ACHN (cell line): ENCODE measurements around the gene SCLY.

Experiments
- DNase-seq: peaks from one replicate; pipeline ENCODE4 v3.0.0-alpha.2; 2015
- in situ Hi-C: cut with HindIII; loops from 2 replicates; pipeline ENCODE4 v1.10.0; 2017; ENCODE audit warnings: low sequenced_read_pairs, low pct_ligation_motif_present, low pct_unique_long_range_greater_than_20kb

SCLY gene

GRCh38 chr2:238130111-238130695 is 69.4 kb downstream of the SCLY start:
- in situ Hi-C loops, result no loop called here
- DNase-seq, result no peak

- no peak for DNase-seq
- in situ Hi-C loops, result no loop called here
These were observed 70.2 kb downstream of the SCLY start for GRCh38 chr2:238130696-238131628.

- DNase-seq, result no peak
- in situ Hi-C loops, result no loop called here
These were observed 71.1 kb downstream of the SCLY start for GRCh38 chr2:238131761-238132462.

DNA sequence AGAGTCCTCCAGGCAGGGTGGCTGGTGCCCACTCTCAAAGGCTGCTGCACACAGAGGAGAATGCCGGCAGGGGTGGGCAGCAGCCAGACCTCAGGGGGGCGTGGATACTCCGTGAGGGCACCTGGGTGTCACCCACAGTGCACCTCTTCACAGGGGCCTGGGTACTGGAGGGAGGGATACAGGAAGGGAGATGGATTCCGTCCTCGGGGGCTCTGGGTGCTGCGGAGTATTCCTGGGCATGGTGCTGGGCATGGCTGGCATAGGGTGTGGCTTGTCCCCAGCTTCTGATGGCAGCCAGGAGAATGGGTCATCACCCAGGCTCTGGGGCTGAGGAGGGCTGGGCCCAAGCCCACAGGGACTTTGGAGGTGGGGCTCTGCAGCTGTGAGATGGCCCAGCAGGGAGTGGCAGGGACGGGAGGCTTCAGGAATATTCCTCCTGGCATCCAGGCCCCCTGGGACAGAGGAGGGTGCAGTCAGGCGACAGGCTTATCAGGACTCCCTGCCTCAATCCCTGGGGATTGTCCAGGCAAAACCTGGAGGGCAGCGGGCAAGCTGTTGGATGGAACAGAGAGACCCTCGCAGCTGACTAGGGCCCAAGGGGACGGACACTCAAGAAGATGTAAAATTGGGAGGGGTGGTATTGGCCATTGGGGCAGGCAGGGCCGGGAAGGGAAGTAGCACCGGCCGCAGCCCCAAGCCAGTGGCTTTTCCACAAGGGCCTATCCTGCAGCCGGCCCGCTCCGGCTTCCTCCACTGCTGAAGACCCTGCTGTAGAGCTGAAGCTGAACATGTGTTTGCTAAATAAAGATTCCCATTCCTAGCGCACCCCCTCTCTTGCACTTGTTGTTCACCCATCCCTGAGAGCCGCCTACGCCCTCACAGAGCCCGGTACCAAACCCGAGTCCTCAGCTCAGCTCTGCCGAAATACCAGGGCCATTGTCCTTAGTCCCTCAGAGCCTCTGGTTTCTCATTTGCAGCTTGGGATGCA is 72.0 kb downstream of the SCLY start:
- DNase-seq, result no peak
- in situ Hi-C loops, result no loop called here

- DNase-seq, result no peak
- in situ Hi-C loops, result no loop called here
These were observed 72.9 kb downstream of the SCLY start for GRCh38 chr2:238133499-238134392.

- in situ Hi-C loops, result no loop called here
- no peak for DNase-seq
These were observed 73.6 kb downstream of the SCLY start for GRCh38 chr2:238134393-238134785.

GRCh38 chr2:238135601-238136150 is 74.9 kb downstream of the SCLY start:
- in situ Hi-C loops, result no loop called here
- no peak for DNase-seq

GRCh38 chr2:238136820-238137537 is 76.2 kb downstream of the SCLY start:
- in situ Hi-C loops, result no loop called here
- DNase-seq, result no peak

GRCh38 chr2:238137885-238138284 is 77.1 kb downstream of the SCLY start:
- DNase-seq, result no peak
- in situ Hi-C loops, result no loop called here

DNA sequence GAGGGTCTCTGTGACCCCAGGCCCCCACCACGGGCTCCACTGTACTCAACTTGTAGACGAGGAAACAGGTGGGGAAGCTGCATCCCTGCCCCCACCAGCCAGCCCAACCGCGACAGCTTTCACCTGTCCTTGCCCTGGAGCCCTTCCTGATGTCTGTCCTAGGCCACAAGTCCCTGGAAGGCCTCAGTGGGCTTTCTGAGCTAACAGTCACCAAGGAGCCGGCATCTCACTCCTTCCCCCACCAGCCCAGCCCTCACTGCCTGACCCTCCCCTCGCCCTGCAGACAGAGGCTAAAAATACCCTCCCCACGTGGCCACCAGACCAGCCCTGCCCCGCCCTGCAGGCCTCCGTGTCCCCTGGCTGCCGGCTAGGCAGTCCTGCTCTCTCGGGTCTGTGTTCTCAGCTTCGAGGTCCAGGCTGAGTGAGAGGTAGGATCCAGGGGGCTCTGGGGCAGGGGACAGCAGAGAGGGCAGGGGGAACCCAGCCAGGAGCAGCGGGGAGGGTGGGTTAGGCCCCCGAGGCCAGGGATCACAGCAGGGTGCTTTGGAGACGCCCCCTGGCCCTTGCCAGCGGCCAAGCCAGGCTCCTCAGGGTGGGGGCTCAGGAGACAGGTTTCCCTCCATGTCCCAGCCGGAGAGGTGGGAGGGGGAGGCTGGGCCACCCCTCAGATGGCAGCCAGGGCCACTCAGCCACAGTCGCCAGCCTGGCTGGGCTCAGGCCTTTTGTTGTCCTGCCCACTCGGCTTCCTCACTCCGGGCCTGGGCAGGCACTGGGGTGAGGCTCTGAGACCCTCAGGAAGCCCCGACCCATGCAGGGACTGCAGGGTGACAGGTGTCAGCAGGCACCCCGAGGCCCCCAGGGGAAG is 77.8 kb downstream of the SCLY start, which contains the start of gene KLHL30:
Gene KLHL30, plus strand, starts transcription at position 338 of the 865 bp plus-strand sequence. CDS start 2,087 bp downstream, outside the sequence.
- DNase-seq, result no peak
- in situ Hi-C loops, result no loop called here

- in situ Hi-C loops, result no loop called here
- no peak for DNase-seq
These were observed 78.6 kb downstream of the SCLY start for GRCh38 chr2:238139196-238140039.

GRCh38 chr2:238140040-238140439 is 79.2 kb downstream of the SCLY start:
- in situ Hi-C loops, result no loop called here
- no peak for DNase-seq

DNA sequence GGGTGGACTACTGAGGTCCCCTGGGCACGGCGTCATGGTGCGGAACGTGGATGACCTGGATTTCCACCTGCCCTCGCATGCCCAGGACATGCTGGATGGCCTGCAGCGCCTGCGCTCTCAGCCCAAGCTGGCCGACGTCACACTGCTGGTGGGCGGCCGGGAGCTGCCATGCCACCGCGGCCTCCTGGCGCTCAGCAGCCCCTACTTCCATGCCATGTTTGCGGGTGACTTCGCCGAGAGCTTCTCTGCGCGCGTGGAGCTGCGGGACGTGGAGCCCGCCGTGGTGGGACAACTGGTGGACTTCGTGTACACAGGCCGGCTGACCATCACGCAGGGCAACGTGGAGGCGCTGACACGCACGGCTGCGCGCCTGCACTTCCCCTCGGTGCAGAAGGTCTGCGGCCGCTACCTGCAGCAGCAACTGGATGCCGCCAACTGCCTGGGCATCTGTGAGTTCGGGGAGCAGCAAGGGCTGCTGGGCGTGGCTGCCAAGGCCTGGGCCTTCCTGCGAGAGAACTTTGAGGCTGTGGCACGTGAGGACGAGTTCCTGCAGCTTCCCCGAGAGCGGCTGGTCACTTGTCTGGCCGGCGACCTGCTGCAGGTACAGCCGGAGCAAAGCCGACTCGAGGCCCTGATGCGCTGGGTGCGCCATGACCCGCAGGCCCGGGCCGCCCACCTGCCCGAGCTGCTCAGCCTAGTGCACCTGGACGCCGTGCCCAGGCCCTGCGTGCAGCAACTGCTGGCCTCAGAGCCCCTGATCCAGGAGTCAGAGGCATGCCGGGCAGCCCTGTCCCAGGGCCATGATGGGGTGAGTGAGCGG is 80.1 kb downstream of the SCLY start:
- in situ Hi-C loops, result no loop called here
- DNase-seq, result no peak
